GM12872 (cell line): ENCODE measurements around the gene ADGRL3.

ENCODE experiments used
- TF ChIP-seq, protein P1 (sequence below): IDR thresholded peaks from 3 replicates; pipeline ENCODE4 v1.5.1; 2011; ENCODE audit warnings: low read depth, mild to moderate bottlenecking, low read length, moderate library complexity; ENCODE audit not compliant: insufficient read depth

ADGRL3 gene

DNA sequence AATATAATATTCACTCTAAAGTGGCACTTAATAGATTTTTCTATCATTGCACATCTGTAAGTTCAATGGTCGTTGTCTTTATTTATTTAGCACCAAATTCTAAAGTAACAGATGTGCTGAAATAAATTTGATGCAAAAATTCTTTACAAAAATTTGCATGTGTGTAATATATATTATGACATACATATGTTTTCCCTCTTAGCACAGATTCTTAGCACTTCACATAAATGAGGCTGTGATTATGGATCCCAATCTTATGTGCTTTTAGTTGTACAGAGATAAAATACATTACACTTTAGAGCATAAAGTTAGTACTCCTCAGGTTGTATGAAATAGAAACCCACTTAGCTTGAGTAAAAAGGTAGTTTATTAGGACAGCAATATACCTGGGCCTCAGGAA lies 915.1 kb downstream of the ADGRL3 start:
- TF ChIP-seq, protein P1, sequence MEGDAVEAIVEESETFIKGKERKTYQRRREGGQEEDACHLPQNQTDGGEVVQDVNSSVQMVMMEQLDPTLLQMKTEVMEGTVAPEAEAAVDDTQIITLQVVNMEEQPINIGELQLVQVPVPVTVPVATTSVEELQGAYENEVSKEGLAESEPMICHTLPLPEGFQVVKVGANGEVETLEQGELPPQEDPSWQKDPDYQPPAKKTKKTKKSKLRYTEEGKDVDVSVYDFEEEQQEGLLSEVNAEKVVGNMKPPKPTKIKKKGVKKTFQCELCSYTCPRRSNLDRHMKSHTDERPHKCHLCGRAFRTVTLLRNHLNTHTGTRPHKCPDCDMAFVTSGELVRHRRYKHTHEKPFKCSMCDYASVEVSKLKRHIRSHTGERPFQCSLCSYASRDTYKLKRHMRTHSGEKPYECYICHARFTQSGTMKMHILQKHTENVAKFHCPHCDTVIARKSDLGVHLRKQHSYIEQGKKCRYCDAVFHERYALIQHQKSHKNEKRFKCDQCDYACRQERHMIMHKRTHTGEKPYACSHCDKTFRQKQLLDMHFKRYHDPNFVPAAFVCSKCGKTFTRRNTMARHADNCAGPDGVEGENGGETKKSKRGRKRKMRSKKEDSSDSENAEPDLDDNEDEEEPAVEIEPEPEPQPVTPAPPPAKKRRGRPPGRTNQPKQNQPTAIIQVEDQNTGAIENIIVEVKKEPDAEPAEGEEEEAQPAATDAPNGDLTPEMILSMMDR, result no peak

DNA sequence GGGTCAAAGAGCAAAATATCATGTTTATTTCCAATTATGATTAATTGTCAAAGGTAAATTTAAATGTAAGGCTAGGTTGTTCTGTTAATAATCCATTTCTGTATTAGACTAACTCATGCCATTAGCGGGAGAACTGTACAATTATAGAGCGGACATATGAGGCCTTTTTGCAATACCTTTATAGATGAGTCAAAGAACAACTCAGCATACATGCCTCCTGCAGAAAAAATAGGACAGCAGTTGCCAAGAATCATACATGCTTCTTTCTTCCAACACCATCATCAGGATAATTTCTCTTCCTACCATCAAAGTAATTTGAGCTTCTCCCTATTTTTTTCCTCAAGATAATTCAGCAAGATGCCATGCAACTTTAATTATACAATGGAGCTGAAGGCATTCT lies 917.8 kb downstream of the ADGRL3 start:
- TF ChIP-seq, protein P1, result no peak

DNA sequence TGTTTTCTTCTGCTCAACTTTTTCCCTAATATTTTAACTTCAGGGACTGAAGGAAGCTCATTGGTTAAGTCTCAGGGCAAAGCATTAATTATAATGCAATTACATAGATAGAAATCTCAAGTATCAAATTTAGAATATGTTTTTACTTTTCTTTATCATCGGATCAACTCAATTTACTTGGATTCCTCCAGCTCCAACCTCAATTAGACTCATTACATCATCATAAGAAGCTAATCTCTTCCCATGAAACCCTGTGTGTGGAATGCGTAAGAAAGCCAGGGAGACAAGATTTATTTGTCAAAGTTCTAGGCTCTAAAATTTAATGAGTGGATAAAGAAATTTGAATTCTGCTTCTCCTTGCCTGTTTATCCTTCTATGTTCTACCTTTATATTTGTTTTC lies 918.4 kb downstream of the ADGRL3 start:
- TF ChIP-seq, protein P1, result no peak

DNA sequence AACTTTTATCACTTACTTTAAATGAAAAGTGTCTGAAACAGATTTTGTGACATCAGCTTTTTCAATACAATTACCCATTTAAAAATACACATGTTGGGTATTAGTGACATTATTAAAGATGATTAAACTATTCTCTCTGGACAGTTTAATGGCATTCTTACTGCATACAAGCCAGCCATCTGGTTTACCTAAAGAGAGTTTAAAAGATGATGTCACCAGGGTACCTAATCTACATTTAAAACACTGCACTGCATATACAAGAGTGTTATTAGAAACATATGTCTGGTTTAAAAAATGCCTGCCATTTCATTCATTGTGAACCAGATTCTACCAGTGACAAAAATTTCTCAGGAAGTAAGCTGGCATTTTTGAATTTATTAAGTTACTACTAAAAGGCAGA lies 919.1 kb downstream of the ADGRL3 start:
- TF ChIP-seq, protein P1, result no peak

DNA sequence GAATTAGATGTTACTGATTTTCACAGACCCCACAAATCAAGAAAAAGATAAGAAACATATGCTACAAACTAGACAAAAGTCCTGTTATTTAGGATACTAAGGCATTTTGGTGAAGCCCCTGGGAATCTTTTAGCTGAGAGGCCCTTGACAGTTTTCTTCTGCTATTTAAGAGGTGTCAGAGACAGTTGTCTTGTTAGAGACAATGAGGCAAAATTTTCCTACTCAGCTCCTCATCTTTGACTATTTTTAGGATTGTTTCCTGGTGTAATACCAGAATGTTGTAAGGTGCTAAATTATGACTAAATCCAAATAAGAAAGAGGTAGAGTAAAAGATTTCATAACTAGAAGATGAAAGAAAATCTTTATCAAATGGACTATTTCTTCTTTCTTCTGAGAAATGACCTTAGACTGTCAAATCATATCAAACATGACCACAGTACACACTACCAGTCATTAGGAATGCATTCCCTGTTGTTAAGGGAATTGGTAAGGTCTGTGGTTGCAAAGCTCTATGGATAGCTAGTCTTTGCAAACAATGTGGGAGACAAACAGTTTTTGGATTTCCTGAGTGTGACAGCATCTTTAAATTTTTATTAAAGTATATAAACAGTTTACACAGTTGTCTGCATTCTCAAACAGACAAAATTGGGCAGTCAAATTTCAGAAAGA lies 926.1 kb downstream of the ADGRL3 start:
- TF ChIP-seq, protein P1, result no peak
